H1 (cell line): ENCODE data around the gene PSMA2. TPM values are rescaled to one million over a fixed set of nuclear protein-coding genes. Genes with fewer than 3 reads are reported as not detected.

ENCODE experiments used
- CTCF ChIA-PET: fragments of 300-600 bp; sonication (Branson Sonifier 250); formaldehyde crosslinking; loops from one replicate; lab custom pipeline; 2021; ENCODE audit not compliant: partially characterized antibody; lab: Charles Lee
- POLR2A ChIA-PET: fragments of 300-600 bp; sonication (Branson Sonifier 250); formaldehyde crosslinking; loops from one replicate; lab custom pipeline; 2021; ENCODE audit warnings: inconsistent platforms; ENCODE audit not compliant: partially characterized antibody; lab: Charles Lee
- DNase-seq, 2 experiments: peaks; one replicate each; pipeline versions ENCODE4 v3.0.0 to v3.0.0-alpha.2; 2010 to 2022; ENCODE audit warnings: low spot score in 2 of 2, low read depth in 1 of 2, mixed read lengths in 1 of 2
- FAIRE-seq: peaks from 2 replicates; lab custom pipeline; 2011; peaks lifted over from hg19 to GRCh38; lab: Jason Lieb, UNC
- H2AFZ ChIP-seq: 2 replicates; pipeline ENCODE4 v1.8.1; 2012; ENCODE audit warnings: low read length, inconsistent platforms
- H2AK5ac ChIP-seq: 2 replicates; pipeline ENCODE4 v1.6.1; 2013; ENCODE audit warnings: low read depth, low read length
- H2BK120ac ChIP-seq: replicated peaks from 2 replicates; pipeline ENCODE3; 2013; ENCODE audit warnings: low read depth, low read length, inconsistent platforms
- H2BK12ac ChIP-seq: 2 replicates; pipeline ENCODE4 v1.6.1; 2013; ENCODE audit warnings: low read depth, low read length
- H2BK15ac ChIP-seq: 2 replicates; pipeline ENCODE4 v1.6.1; 2013; ENCODE audit warnings: low read length
- H2BK20ac ChIP-seq: 2 replicates; pipeline ENCODE4 v1.6.1; 2013; ENCODE audit warnings: low read length
- H2BK5ac ChIP-seq: 2 replicates; pipeline ENCODE4 v1.6.1; 2013; ENCODE audit warnings: low read depth, low read length
- H3K14ac ChIP-seq: 2 replicates; pipeline ENCODE4 v1.6.1; 2013; ENCODE audit warnings: inconsistent platforms; ENCODE audit not compliant: insufficient read length
- H3K18ac ChIP-seq: 2 replicates; pipeline ENCODE4 v1.6.1; 2013; ENCODE audit warnings: low read length; ENCODE audit errors: extremely low read depth
- H3K23ac ChIP-seq: 2 replicates; pipeline ENCODE4 v1.6.1; 2013; ENCODE audit warnings: inconsistent platforms; ENCODE audit not compliant: insufficient read length
- H3K23me2 ChIP-seq: 2 replicates; pipeline ENCODE4 v1.6.1; 2013; ENCODE audit warnings: low read depth, low read length
- H3K27ac ChIP-seq: 2 replicates; pipeline ENCODE4 v1.6.1; 2011; ENCODE audit warnings: low read depth, low read length, inconsistent platforms
- H3K27me3 ChIP-seq, 4 experiments: replicated peaks in 1 of 4; 1 replicate in 1 of 4; 2 replicates in 3 of 4; pipeline versions ENCODE4 v1.6.1 to v1.8.1; 2011 to 2013; ENCODE audit warnings: low read length in 3 of 4, mild to moderate bottlenecking in 3 of 4, inconsistent platforms in 2 of 4, mixed read lengths in 2 of 4, moderate library complexity in 1 of 4; ENCODE audit not compliant: control insufficient read depth in 3 of 4, insufficient read depth in 3 of 4; ENCODE audit errors: extremely low read depth in 1 of 4
- H3K36me3 ChIP-seq, 4 experiments: 2 replicates each; pipeline versions ENCODE4 v1.6.1 to v1.8.1; 2011 to 2013; ENCODE audit warnings: mild to moderate bottlenecking in 4 of 4, low read length in 3 of 4, moderate library complexity in 2 of 4, control low read depth in 1 of 4, inconsistent platforms in 1 of 4; ENCODE audit not compliant: insufficient read depth in 4 of 4, control insufficient read depth in 2 of 4
- H3K4ac ChIP-seq: replicated peaks from 2 replicates; pipeline ENCODE3; 2013; ENCODE audit warnings: low read length, low read depth, mixed read lengths, inconsistent platforms; ENCODE audit not compliant: insufficient read length
- H3K4me1 ChIP-seq, 4 experiments: replicated peaks in 1 of 4; 1 replicate in 1 of 4; 2 replicates in 3 of 4; pipeline versions ENCODE4 v1.6.1 to v1.8.1; 2011 to 2013; ENCODE audit warnings: low read length in 3 of 4, inconsistent platforms in 2 of 4, mixed read lengths in 1 of 4; ENCODE audit not compliant: insufficient read depth in 4 of 4, control insufficient read depth in 3 of 4
- H3K4me2 ChIP-seq, 2 experiments: 2 replicates each; pipeline versions ENCODE4 v1.6.1 to v1.8.1; 2011 to 2013; ENCODE audit warnings: low read depth in 2 of 2, low read length in 2 of 2, control low read depth in 1 of 2, inconsistent platforms in 1 of 2, mild to moderate bottlenecking in 1 of 2; ENCODE audit not compliant: insufficient read depth in 1 of 2
- H3K4me3 ChIP-seq, 4 experiments: fragments of 200-600, 300-600 bp in 1 of 4; sonication (generic), shearing (Covaris generic), sonication (Bioruptor Twin) in 1 of 4; 2 replicates each; pipeline versions ENCODE4 v1.5.1 to v1.8.1; 2011 to 2016; ENCODE audit warnings: low read length in 4 of 4, low read depth in 3 of 4, control low read depth in 2 of 4, inconsistent platforms in 2 of 4, mild to moderate bottlenecking in 2 of 4, mixed read lengths in 1 of 4, moderate library complexity in 1 of 4; ENCODE audit not compliant: insufficient read depth in 2 of 4; ENCODE audit errors: extremely low read depth in 1 of 4
- H3K56ac ChIP-seq: replicated peaks from 2 replicates; pipeline ENCODE3; 2013; ENCODE audit warnings: low read depth, mild to moderate bottlenecking, mixed read lengths, low read length, inconsistent platforms; ENCODE audit not compliant: insufficient read length
- H3K79me1 ChIP-seq: 2 replicates; pipeline ENCODE4 v1.6.1; 2013; ENCODE audit warnings: low read depth, low read length, control low read depth
- H3K79me2 ChIP-seq, 2 experiments: 2 replicates each; pipeline versions ENCODE4 v1.6.1 to v1.8.1; 2012 to 2013; ENCODE audit warnings: low read length in 2 of 2, mild to moderate bottlenecking in 2 of 2, inconsistent platforms in 1 of 2; ENCODE audit not compliant: insufficient read depth in 2 of 2, control insufficient read depth in 1 of 2
- H3K9ac ChIP-seq, 4 experiments: replicated peaks in 1 of 4; 1 replicate in 1 of 4; 2 replicates in 3 of 4; pipeline versions ENCODE4 v1.6.1 to v1.8.1; 2011 to 2013; ENCODE audit warnings: low read depth in 3 of 4, low read length in 3 of 4, control low read depth in 2 of 4, mild to moderate bottlenecking in 2 of 4, moderate library complexity in 2 of 4, inconsistent platforms in 1 of 4; ENCODE audit errors: extremely low read depth in 1 of 4
- H3K9me3 ChIP-seq, 2 experiments: 2 replicates each; pipeline versions ENCODE4 v1.6.1 to v1.8.1; 2012 to 2013; ENCODE audit warnings: mild to moderate bottlenecking in 2 of 2, moderate library complexity in 2 of 2, control low read depth in 1 of 2, inconsistent platforms in 1 of 2, low read depth in 1 of 2, low read length in 1 of 2, mixed read lengths in 1 of 2; ENCODE audit not compliant: insufficient read depth in 2 of 2
- H4K20me1 ChIP-seq, 2 experiments: replicated peaks in 1 of 2; 2 replicates each; pipeline versions ENCODE3 to v1.8.1; 2011 to 2013; ENCODE audit warnings: inconsistent platforms in 2 of 2, low read length in 2 of 2, mild to moderate bottlenecking in 1 of 2; ENCODE audit not compliant: insufficient read depth in 2 of 2, control insufficient read depth in 1 of 2
- H4K5ac ChIP-seq: 2 replicates; pipeline ENCODE4 v1.6.1; 2013; ENCODE audit warnings: low read length, low read depth, mixed read lengths, inconsistent platforms; ENCODE audit not compliant: insufficient read length
- H4K8ac ChIP-seq: 2 replicates; pipeline ENCODE4 v1.8.0; 2013; ENCODE audit warnings: mild to moderate bottlenecking, moderate library complexity, low read length, inconsistent platforms; ENCODE audit not compliant: insufficient read depth; ENCODE audit errors: extremely low read depth
- H4K91ac ChIP-seq: replicated peaks from 2 replicates; pipeline ENCODE3; 2013; ENCODE audit warnings: low read length, mixed read lengths, inconsistent platforms; ENCODE audit not compliant: insufficient read length
- CTBP2 ChIP-seq: IDR thresholded peaks from 2 replicates; pipeline ENCODE4 v1.7.0; 2011; ENCODE audit warnings: borderline replicate concordance, mild to moderate bottlenecking, moderate library complexity, mixed read lengths, low read length; ENCODE audit not compliant: insufficient read depth, insufficient read length
- GABPA ChIP-seq: IDR thresholded peaks from 2 replicates; pipeline ENCODE4 v1.6.1; 2011; ENCODE audit warnings: mild to moderate bottlenecking, low read length, moderate library complexity, borderline replicate concordance; ENCODE audit not compliant: insufficient read depth
- HDAC2 ChIP-seq, 2 experiments: fragments of 300-600 bp in 1 of 2; sonication (generic) in 1 of 2; IDR thresholded peaks; 2 replicates each; pipeline ENCODE4 v1.6.1; 2011 to 2012; ENCODE audit warnings: low read depth in 2 of 2, low read length in 2 of 2, mild to moderate bottlenecking in 2 of 2, moderate library complexity in 2 of 2, borderline replicate concordance in 1 of 2, inconsistent platforms in 1 of 2
- HDAC6 ChIP-seq: IDR thresholded peaks from one replicate; pipeline ENCODE4 v1.7.1; 2012; ENCODE audit warnings: low read depth, mild to moderate bottlenecking, inconsistent platforms, low read length, moderate library complexity
- NANOG ChIP-seq: IDR thresholded peaks from 2 replicates; pipeline ENCODE4 v1.6.1; 2011; ENCODE audit warnings: low read length, low read depth, mild to moderate bottlenecking, inconsistent platforms; ENCODE audit not compliant: insufficient read depth, poor library complexity, severe bottlenecking
- POLR2AphosphoS5 ChIP-seq: IDR thresholded peaks from 2 replicates; pipeline ENCODE4 v1.6.1; 2011; ENCODE audit warnings: low read depth, low read length
- RBBP5 ChIP-seq: IDR thresholded peaks from 2 replicates; pipeline ENCODE4 v1.7.1; 2012; ENCODE audit warnings: low read depth, mild to moderate bottlenecking, inconsistent platforms, low read length, moderate library complexity, borderline replicate concordance
- RNF2 ChIP-seq: fragments of 200-900, 300-1000 bp; sonication (generic); IDR thresholded peaks from 2 replicates; pipeline ENCODE4 v1.7.1; 2016; ENCODE audit warnings: borderline replicate concordance, low read depth, mild to moderate bottlenecking, antibody characterized with exemption, low read length; ENCODE audit not compliant: poor library complexity, severe bottlenecking; ENCODE audit errors: missing control alignments
- SIRT6 ChIP-seq: IDR thresholded peaks from one replicate; pipeline ENCODE4 v1.7.1; 2012; ENCODE audit warnings: low read length, inconsistent platforms
- SP4 ChIP-seq: IDR thresholded peaks from 2 replicates; pipeline ENCODE4 v1.6.1; 2012; ENCODE audit warnings: low read length, inconsistent platforms
- SUZ12 ChIP-seq: fragments of 200-600 bp; sonication (generic); IDR thresholded peaks from 2 replicates; pipeline ENCODE4 v1.6.1; 2012; ENCODE audit warnings: mild to moderate bottlenecking, inconsistent platforms, low read length, moderate library complexity, mixed read lengths
- YY1 ChIP-seq: IDR thresholded peaks from 2 replicates; pipeline ENCODE4 v1.6.1; 2011; ENCODE audit warnings: low read depth, mild to moderate bottlenecking, low read length
- WGBS, 2 experiments: shearing (Covaris generic) in 1 of 2; methylation state at CpG; one replicate each; pipeline versions ENCODE4 v1.1.6 to v1.1.7; 2013 to 2015; ENCODE audit warnings: low lambda C conversion rate in 2 of 2, mixed read lengths in 2 of 2, inconsistent platforms in 1 of 2, low coverage in 1 of 2, missing lambda C conversion rate in 1 of 2; ENCODE audit not compliant: insufficient replicate concordance in 2 of 2, insufficient coverage in 1 of 2, insufficient read length in 1 of 2; ENCODE audit errors: extremely low coverage in 1 of 2, missing lambda C conversion rate in 1 of 2; 5-methylcytosine and 5-hydroxymethylcytosine counted together
- polyA plus RNA-seq, 7 experiments: library from polyadenylated mRNA; depleted of rRNA in 3 of 7; stranded (reverse) in 5 of 7; unstranded in 2 of 7; fragments of >200 nt in 5 of 7; fragments of 200-250 nt in 2 of 7; gene quantifications; 1 replicate in 5 of 7; 2 replicates in 1 of 7; 4 replicates in 1 of 7; pipeline versions ENCODE4 v1.2.1 to v1.2.3, GENCODE V29; 2011 to 2013; ENCODE audit warnings: missing spikeins in 2 of 7, mixed read lengths in 2 of 7
- total RNA-seq: library from RNA; stranded (reverse); fragmentation: NEBNext Ultra II Directional; extraction: Animal tissue kit (Norgen Biotek cat#: 25700); gene quantifications from 2 replicates; pipeline ENCODE4 v1.2.1, GENCODE V29; 2021
- TF ChIP-seq, protein P1 (sequence below): IDR thresholded peaks from 2 replicates; pipeline ENCODE4 v1.6.1; 2012; ENCODE audit warnings: inconsistent platforms

PSMA2 gene
- total and polyA plus RNA-seq, 2 of the 8 experiments (the other 6 are each of a cell fraction or from before 2014, with no cell fraction given) = 211 to 259 TPM

DNA sequence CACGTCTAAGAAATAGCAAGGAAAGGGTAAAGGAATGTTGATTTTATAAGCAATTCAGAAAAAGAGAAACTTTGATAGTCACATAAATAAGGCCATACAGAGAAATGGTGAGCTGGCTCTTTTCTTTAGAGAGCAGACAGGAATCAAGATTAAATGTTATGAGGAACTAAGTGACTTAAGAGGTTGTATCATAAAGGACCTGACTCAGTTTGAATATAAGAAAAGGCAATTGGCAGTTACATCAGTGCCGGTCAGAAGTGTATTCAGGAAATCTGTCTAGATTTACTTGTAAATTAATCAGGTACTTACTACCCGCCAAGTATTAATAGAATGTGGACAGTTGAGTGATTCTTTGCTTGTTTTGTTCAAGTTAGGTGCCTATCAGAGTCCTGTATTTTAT lies 2.3 kb upstream of the PSMA2 start:
- H2BK120ac ChIP-seq = no peak overlapping the region
- no peaks in the 10 kb centered on the region for H3K9me3 ChIP-seq
- H3K14ac ChIP-seq = no peak overlapping the region
- H2BK20ac ChIP-seq = no peak overlapping the region
- WGBS, 2 experiments = 87% methylated on average over 3 of the region's 3 CpGs; no CpG with 5 or more reads in 1 of the 2 experiments
- H3K4me2 ChIP-seq = no peak overlapping the region; a peak in 1 of 4 replicates
- no peak overlapping the region for H2AK5ac ChIP-seq
- no peak overlapping the region for H2BK5ac ChIP-seq
- H3K4me3 ChIP-seq = no peak overlapping the region
- no peak overlapping the region for H3K9ac ChIP-seq
- no peak for DNase-seq
- H4K8ac ChIP-seq = no peak overlapping the region
- H3K79me1 ChIP-seq = no peaks in the 10 kb centered on the region
- H2BK15ac ChIP-seq = no peak overlapping the region
- H3K27me3 ChIP-seq = no peaks in the 10 kb centered on the region
- no peak overlapping the region for H3K56ac ChIP-seq
- peaks cover 3 to 6% of the 10 kb centered on the region in 2 experiments for H4K20me1 ChIP-seq
- H3K23ac ChIP-seq = no peak overlapping the region
- H3K4ac ChIP-seq = no peak overlapping the region
- no peak overlapping the region for H3K27ac ChIP-seq
- peaks cover 31 to 55% of the 10 kb centered on the region in 2 experiments for H3K79me2 ChIP-seq
- no peak for FAIRE-seq
- H2AFZ ChIP-seq = no peak overlapping the region
- H3K4me1 ChIP-seq = peaks cover 0 to 4% (median 0%) of the 10 kb centered on the region in 4 experiments; a peak in 2 of 7 replicates
- ChIA-PET POLR2A (interaction anchor here (0.7 to 1.9 kb wide), 5 partner anchors 9 to 174 kb away, joined by 3 to 4 read pairs (median 4); no protein-coding TSS in a partner anchor), CTCF (interaction anchor here (0.7 to 1.8 kb wide), 6 partner anchors 9 to 505 kb away, joined by 4 to 6 read pairs (median 5); no protein-coding TSS in a partner anchor)
- H3K36me3 ChIP-seq = peaks cover 9 to 44% (median 32%) of the 10 kb centered on the region in 4 experiments
- no peak overlapping the region for H2BK12ac ChIP-seq
- H4K5ac ChIP-seq = no peak overlapping the region
- H3K23me2 ChIP-seq = peaks cover 9% of the 10 kb centered on the region; the same call in 1 of the 2 replicates
- no peak overlapping the region for H3K18ac ChIP-seq
- H4K91ac ChIP-seq = no peak overlapping the region
- no peak for TF ChIP-seq YY1
- no peak for TF ChIP-seq CTBP2
- no peak for TF ChIP-seq POLR2AphosphoS5
- TF ChIP-seq NANOG = no peak
- no peak for TF ChIP-seq RBBP5
- TF ChIP-seq, protein P1, sequence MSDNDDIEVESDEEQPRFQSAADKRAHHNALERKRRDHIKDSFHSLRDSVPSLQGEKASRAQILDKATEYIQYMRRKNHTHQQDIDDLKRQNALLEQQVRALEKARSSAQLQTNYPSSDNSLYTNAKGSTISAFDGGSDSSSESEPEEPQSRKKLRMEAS = no peak
- TF ChIP-seq SIRT6 = no peak
- TF ChIP-seq HDAC6 = no peak
- TF ChIP-seq RNF2 = no peak
- TF ChIP-seq HDAC2 (IDR thresholded peaks at IDR 0.05; ENCODE audit: borderline replicate concordance in 1 of 2, low read depth in 2 of 2, low read length in 2 of 2) = no peak
- no peak for TF ChIP-seq SUZ12
- TF ChIP-seq SP4 = no peak
- no peak for TF ChIP-seq GABPA
